Esophagus squamous epithelium (tissue), 5 donors: ENCODE measurements around the gene MAP3K8. TPM values are rescaled to one million over a fixed set of nuclear protein-coding genes. Genes with fewer than 3 reads are reported as not detected.
A peak's percentile ranks its signal among the peaks of the same experiment; 100 is the strongest.

Experiments used
- DNase-seq: peaks from one replicate; lab custom pipeline; 2025; lab: John Stamatoyannopoulos, UW
- H3K27ac ChIP-seq, 4 donors: fragments of 200-600 bp; sonication (generic); one replicate each; pipeline ENCODE4 v1.5.1; 2016 to 2019; ENCODE audit warnings: mild to moderate bottlenecking in 1 of 4
- H3K27me3 ChIP-seq, 4 donors: fragments of 200-600 bp; sonication (generic); 1 replicate in 3 of 4; 2 replicates in 1 of 4; pipeline versions ENCODE4 v1.5.1 to v1.6.0; 2017 to 2021; ENCODE audit warnings: antibody characterized with exemption in 1 of 4
- H3K36me3 ChIP-seq, 3 donors: fragments of 200-600 bp; sonication (generic); one replicate each; pipeline ENCODE4 v1.5.1; 2016 to 2019
- H3K4me1 ChIP-seq, 3 donors: fragments of 200-600 bp; sonication (generic); one replicate each; pipeline ENCODE4 v1.5.1; 2017 to 2019
- H3K4me3 ChIP-seq, 4 donors: fragments of 200-600 bp; sonication (generic); 1 replicate in 3 of 4; 2 replicates in 1 of 4; pipeline ENCODE4 v1.5.1; 2016 to 2019; ENCODE audit warnings: mild to moderate bottlenecking in 2 of 4, moderate library complexity in 1 of 4
- H3K9me3 ChIP-seq, 3 donors: fragments of 200-600 bp; sonication (generic); one replicate each; pipeline ENCODE4 v1.5.1; 2016 to 2019
- CTCF ChIP-seq, 6 experiments: fragments of 450-650 bp in 4 of 6; fragments of 200-600 bp in 2 of 6; sonication (generic) in 2 of 6; IDR thresholded peaks; one replicate each; pipeline ENCODE4 v1.5.1; 2016 to 2019; ENCODE audit warnings: antibody characterized with exemption in 6 of 6, mild to moderate bottlenecking in 4 of 6, moderate library complexity in 4 of 6
- POLR2A ChIP-seq, 4 donors: fragments of 450-650 bp; IDR thresholded peaks; one replicate each; pipeline ENCODE4 v1.6.1; 2017; ENCODE audit warnings: antibody characterized with exemption in 4 of 4, mild to moderate bottlenecking in 4 of 4, moderate library complexity in 3 of 4
- WGBS, 2 donors: methylation state at CpG; one replicate each; pipeline ENCODE4 v1.1.5; 2018; 5-methylcytosine and 5-hydroxymethylcytosine counted together
- intact Hi-C: fragments of 100-400 bp; cut with DNase I; formaldehyde crosslinking; loops from one replicate; pipeline ENCODE4 v1.15.0; 2022
- total RNA-seq, 4 donors: library from RNA; depleted of rRNA; stranded (reverse); fragments of >200 nt; gene quantifications; one replicate each; pipeline ENCODE4 v1.1.0, GENCODE V29; 2016
- donor health status: DM: yes; HTN: yes; CAD: no.

MAP3K8 gene
- total RNA-seq, 4 donors from 2014 or later: 9.4 to 20.6 (median 17.9) TPM

- H3K4me3 ChIP-seq: no peak overlapping the region
- H3K27me3 ChIP-seq: no peaks in the 10 kb centered on the region
- TF ChIP-seq CTCF (IDR thresholded peaks at IDR 0.05) (no peak), POLR2A (IDR thresholded peaks at IDR 0.05) (no peak)
- intact Hi-C loops: no loop called here
- H3K9me3 ChIP-seq: no peaks in the 10 kb centered on the region
- no peak for DNase-seq
- peaks cover 21 to 54% (median 29%) of the 10 kb centered on the region in 3 donors for H3K4me1 ChIP-seq
- H3K27ac ChIP-seq: peak overlapping the region; percentile 57 to 93 (median 82)
- peaks cover 7 to 69% (median 14%) of the 10 kb centered on the region in 3 donors for H3K36me3 ChIP-seq
- WGBS, 2 donors: 85 to 89% methylated on average over 6 of the region's 6 CpGs
Observed at GRCh38 chr10:30453764-30454527, 20.0 kb downstream of the MAP3K8 start.

DNA sequence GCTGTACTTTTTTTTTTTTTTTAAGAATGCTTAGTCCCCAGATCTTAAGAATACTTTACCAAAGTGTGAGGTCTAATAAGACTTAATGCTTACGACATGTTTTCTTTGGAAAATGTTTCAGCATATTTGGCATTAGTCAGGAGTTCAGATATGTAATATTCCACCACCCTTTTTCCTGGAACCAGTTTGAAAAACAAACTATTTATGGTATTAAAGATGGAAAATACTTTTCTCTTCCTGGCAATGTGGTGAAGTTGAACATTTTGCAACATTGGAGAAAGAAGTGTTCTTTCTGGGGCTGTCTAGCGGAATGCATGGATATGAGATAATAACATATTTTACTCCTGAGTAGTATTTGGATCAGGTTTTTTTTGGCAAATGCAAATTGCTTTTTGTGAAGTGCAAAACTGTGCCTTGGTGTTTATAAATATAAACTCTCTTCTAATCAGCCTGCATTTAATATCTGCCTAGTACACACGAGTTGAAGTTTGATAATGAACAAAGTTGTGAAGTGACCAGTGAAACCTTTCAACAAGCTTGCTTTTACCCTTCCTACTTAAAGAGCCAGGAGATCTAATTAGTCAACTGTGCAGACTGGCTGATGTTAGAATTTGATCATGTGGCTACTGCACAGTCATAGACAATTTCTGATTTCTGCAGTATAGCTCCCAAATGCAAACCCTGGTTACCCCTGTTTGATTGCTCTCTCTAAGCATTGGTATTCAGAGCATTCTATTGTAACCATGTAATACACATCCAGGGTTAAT is 20.9 kb downstream of the MAP3K8 start:
- no peaks in the 10 kb centered on the region for H3K27me3 ChIP-seq
- TF ChIP-seq CTCF (IDR thresholded peaks at IDR 0.05): no peak
- TF ChIP-seq POLR2A (IDR thresholded peaks at IDR 0.05): no peak
- DNase-seq: no peak
- H3K4me1 ChIP-seq: peaks cover 21 to 57% (median 33%) of the 10 kb centered on the region in 3 donors
- peaks cover 9 to 69% (median 20%) of the 10 kb centered on the region in 3 donors for H3K36me3 ChIP-seq
- peak overlapping the region in 1 of 4 donors; percentile 19 for H3K4me3 ChIP-seq
- H3K9me3 ChIP-seq: no peaks in the 10 kb centered on the region
- WGBS, 2 donors: 40 to 56% methylated on average over 3 of the region's 3 CpGs
- H3K27ac ChIP-seq: peak overlapping the region; percentile 65 to 93 (median 82)
- intact Hi-C loops: no loop called here

GRCh38 chr10:30455816-30456215 is 21.8 kb downstream of the MAP3K8 start:
- Histone ChIP-seq H3K9me3 (no peaks in the 10 kb centered on the region), H3K36me3 (peaks cover 13 to 69% (median 22%) of the 10 kb centered on the region in 3 donors), H3K27me3 (no peaks in the 10 kb centered on the region), H3K4me1 (peaks cover 21 to 65% (median 33%) of the 10 kb centered on the region in 3 donors), H3K4me3 (peak overlapping the region in 1 of 4 donors; percentile 14), H3K27ac (peak overlapping the region; percentile 65 to 88 (median 82))
- no peak for TF ChIP-seq POLR2A (IDR thresholded peaks at IDR 0.05)
- TF ChIP-seq CTCF (IDR thresholded peaks at IDR 0.05): no peak
- intact Hi-C loops: no loop called here
- WGBS, 2 donors: 50 to 73% methylated on average over 2 to 3 of the region's 4 CpGs
- no peak for DNase-seq

DNA sequence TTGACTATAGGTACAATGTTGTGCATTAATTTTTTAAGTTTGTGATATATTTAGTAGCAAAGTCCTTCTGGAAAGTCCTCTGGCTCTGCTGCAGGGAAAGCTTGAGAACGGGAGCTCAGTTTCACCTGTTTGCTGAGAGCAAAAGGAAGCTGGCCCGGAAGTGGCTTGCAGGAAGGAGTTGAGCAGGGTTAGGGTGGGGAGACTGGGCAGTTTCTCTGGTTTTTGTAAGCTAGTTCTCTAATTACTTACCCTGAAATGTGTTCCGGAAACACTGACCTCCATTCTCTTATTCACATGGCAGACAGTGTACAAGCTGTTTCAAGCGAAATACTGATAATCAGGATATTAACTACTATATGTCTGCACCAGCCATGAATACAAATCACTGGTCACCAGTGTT is 22.3 kb downstream of the MAP3K8 start:
- H3K27me3 ChIP-seq: no peaks in the 10 kb centered on the region
- peak overlapping the region; percentile 65 to 88 (median 82) for H3K27ac ChIP-seq
- DNase-seq: no peak
- H3K36me3 ChIP-seq: peaks cover 13 to 69% (median 26%) of the 10 kb centered on the region in 3 donors
- TF ChIP-seq CTCF (IDR thresholded peaks at IDR 0.05) (no peak), POLR2A (IDR thresholded peaks at IDR 0.05) (no peak)
- WGBS, 2 donors: 42 to 73% methylated on average over 4 of the region's 4 CpGs
- no peak overlapping the region for H3K4me3 ChIP-seq
- H3K4me1 ChIP-seq: peaks cover 21 to 65% (median 33%) of the 10 kb centered on the region in 3 donors
- no peaks in the 10 kb centered on the region for H3K9me3 ChIP-seq
- intact Hi-C loops: no loop called here
